ENCODE data around the gene KPNB1.

The KPNB1 gene

DNA sequence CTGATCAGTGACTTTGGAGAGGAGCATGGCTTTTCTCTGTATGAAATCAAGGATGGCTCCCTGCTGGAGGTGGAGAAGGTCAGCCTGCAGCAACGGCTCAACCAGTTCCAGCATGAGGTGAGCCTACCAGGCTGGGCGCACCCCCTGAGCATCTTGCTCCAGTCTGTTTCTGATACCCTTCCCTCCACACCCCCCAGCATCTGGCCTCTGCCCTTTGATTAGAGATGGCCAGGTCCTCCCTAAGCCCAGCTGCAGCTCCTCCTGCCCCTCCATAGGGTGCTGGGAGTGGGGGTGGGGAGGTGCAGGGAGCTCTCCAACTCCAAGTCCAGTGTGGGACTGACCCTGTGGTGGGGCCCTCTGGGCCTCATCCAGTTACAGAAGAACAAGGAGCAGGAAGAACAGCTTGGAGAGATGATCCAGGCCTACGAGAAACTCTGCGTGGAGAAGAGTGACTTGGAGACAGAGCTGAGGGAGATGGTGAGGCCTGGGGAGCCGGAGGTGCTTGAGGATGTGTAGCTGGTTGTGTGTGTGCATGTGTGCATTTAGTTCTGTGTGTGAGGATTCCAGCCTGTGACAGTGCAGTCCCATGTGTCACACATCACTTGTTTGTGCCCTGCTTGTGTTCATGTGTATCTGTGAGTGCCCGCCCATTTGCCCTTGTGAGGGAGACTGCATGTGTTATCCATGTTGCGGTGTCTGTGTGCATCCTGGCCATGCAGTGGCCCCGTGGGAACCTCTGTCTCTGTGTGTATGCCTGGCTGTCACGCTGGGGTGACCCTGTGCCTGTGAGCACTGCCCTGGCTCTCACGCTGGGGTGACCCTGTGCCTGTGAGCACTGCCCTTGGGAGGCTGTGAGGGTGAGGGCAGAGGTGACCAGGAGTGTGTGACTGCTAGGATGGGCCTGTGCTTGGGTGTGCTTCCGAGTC, 47.3 kb downstream of the KPNB1 start:
- no peak for DNase-seq (ENCODE audit: low spot score)

DNA sequence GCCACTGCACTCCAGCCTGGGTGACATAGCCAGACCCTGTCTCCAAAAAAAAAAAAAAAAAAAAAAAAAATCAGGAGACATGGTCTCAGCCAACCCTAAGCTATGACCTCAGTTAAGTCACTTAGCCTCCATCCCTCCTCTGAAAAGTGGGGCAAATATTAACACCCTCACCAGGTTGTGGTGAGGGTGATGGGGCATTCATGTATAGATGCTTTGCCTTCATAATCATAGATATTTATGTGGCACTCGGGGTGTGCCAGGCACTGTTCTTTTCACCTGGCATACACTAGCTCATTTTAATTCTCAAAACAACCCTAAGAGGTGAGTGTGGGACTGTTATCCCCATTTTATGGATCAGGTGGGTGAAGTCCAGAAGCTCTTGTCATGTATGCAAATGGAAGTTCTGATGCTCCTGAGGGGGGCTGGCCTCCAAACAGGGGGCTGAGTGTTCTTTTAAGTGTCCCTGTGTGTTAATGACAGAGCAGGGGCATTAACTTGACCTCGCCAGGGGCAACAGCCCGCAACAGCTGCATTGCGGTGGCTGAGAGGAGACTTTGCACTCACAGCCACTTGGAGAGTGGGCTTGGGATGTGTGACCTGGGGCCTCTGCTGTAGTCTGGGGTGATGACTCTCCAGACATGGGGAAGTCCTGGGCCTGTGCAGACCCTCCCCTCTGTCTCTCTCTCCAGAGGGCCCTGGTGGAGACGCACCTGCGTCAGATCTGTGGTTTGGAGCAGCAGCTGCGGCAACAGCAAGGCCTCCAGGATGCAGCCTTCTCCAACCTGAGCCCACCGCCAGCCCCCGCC, 48.4 kb downstream of the KPNB1 start:
- no peak for DNase-seq (ENCODE audit: low spot score)

DNA sequence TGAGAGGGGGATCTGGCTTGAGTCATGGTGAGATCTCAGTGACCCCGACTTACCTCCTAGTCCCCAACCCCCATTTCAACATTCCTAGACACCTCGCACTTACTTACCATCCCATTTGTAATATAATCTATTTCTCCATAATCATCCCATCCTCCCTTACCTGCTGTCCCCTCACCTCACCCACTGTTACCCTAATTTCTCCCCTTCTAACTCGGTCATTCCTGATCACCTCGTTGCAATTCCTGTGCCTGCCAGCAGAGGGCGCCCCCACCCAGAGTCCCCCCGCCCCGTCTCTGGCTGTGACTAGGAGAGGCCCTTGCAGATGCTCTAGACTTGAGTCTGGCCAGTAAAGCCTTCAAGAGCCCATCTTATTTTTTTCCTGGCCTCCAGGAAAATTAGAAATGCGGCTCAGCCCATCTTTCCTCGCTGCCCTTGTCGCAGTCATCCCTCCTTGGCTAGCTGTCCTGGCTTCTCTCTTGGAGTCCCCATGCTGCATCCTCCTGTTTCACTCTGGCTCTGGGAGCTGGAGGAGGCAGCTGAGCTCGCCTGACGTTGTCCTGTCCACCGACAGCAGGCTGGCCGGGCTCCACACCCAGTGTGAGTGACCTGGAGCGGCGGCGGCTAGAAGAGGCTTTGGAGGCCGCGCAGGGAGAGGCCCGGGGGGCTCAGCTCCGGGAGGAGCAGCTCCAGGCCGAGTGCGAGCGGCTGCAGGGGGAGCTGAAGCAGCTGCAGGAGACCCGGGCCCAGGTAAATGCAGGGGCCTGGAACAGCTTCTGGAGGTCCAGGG, 49.2 kb downstream of the KPNB1 start:
- DNase-seq (ENCODE audit: low spot score) = peak; percentile 87

DNA sequence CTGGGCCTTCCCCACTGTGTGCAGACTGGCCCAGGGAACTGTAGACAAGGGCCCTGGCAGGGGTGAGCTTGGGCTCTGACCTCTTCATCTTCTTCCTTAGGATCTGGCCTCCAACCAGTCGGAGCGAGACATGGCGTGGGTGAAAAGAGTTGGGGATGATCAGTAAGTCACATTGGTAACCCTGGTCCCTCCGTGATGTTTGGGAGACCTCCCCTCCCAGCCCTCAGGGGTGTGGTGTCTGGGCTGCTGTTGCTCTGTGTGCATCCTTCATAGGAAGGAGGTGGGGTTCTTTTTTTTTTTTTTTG, 49.8 kb downstream of the KPNB1 start:
- no peak for DNase-seq (ENCODE audit: low spot score)

DNA sequence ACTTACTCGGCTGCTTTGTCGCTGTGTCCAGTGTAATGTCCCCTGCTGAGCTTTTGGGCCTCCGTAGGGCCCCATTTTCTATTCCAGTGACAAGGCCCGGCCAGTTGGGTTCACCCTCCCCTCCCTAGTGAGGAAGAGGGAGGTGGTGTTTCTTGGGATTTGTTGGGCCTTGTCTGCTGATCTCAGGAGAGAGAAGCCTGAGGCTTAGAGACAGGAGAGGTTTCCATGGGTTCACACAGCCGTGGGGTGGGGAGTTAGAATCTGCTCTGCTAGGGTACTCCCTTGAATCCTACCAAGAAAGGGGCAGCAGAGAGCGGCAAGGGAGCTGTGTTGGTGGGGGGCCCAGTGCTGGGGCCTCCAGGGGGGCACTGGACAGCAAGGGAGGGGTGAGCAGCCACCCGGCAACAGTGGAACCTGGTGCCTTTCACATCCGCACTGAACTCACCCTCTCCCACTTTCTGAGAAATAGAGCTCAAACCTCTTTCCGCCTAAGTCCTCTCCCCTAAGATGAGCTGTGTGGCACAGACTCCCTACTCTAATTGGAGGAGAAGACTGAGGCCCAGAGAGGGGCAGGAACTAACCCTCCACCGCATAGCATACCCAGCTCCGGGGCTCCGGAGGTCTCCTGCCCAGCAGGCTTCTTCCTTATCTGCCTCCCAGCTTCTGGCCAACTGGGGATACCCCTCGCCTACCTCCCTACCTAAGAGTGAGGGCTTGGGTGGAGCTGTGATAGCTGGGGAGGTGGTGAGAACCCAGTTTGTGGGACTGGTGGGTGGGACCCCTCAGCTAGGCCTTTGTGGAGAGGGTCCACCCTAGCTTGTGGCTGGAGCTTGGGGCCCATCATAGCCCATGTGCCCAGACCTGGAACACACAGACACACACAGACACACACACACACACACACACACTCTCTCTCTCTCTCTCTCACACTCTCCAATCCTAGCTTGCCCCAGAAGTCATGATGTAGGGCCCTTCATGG, 51.0 kb downstream of the KPNB1 start:
- peak; percentile 73 for DNase-seq (ENCODE audit: low spot score)

DNA sequence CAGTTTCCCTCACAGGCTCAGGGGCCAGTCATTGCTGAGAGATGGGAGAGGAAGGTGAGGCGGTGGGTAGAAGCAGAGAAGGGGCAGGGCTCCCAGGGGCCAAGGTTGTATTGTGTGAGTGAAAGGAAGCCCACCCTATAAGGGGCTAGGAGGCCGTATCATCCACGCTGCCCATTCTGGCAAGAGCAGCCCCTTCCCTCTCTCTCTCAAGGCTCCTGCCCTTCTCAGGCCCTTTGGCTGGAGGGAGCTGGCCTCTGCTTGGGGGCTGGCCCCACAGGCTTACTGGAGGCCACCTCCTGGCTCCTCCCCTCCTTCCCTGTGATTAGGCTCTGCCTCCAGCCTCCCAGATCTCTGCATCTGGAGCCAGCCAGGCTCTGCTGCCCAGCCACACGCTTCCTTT, 51.9 kb downstream of the KPNB1 start:
- no peak for DNase-seq (ENCODE audit: low spot score)

DNA sequence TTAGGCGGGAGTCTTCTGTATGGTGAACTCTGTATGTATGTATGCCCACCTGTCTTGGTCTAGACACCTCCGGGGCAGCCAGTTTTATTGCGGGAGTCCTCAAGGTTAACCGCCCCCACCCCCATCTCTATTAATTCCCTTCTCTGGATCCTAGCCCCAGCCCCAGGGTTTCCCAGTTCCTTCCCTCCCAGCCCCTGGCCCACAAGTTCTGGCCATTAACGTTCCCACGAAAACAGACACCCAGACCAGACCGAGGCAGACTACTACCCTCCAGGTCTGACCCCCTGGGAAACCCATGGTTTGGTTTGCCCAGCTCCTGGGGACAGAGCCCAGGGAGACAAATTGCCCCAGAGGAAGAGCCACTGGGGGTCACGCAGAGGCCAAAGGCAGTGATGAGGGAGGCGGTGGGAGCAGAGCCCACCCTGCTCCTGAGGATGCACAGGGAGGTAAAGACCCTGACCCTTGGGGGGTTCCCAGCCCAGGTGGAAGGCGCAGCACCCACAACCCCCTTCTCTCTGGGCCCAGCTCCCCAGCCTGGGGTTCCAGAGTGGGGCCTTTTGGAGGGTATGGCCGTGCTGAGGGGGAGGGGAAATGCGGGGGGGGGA, 52.8 kb downstream of the KPNB1 start:
- DNase-seq (ENCODE audit: low spot score) = no peak

DNA sequence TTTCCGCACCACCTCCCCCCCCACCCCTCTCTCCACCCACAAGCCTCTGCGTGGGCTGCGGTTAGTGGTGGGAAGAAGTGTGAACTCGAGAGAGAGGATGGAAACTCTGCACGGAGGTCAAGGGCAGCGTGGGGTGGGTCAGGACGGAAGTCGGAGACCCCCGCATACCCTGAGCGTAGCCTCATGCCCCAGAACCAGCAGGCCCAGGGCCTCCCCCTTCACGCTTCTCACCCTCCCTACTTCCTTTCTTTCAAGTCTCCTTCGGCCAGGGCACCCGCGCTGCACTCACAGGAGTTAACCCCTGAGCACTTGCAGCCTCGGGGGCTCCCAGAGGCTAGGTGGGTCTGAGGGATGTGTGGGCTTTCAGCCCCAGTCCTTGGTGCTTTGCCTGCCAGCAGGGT, 53.5 kb downstream of the KPNB1 start:
- peak; percentile 58 for DNase-seq (ENCODE audit: low spot score)

DNA sequence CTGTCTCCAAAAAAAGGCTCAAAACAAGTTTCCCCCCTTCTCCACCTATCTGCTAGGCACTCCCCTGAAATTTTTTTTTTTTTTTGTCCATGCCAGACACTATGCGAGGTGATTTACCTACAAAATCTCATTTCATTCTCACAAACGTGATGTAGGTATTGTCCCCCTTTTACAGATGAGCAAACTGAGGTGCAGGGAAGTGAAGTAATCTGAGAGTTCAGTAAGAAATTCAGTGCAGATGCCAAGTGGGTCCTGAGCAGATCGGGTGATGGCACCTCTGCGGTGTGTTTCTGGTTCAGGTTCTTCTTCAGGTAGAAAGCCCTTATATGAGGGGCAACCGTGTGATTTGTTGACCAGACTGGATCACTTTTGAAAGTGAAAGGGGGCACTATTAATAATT, 54.0 kb downstream of the KPNB1 start:
- DNase-seq (ENCODE audit: low spot score) = no peak

DNA sequence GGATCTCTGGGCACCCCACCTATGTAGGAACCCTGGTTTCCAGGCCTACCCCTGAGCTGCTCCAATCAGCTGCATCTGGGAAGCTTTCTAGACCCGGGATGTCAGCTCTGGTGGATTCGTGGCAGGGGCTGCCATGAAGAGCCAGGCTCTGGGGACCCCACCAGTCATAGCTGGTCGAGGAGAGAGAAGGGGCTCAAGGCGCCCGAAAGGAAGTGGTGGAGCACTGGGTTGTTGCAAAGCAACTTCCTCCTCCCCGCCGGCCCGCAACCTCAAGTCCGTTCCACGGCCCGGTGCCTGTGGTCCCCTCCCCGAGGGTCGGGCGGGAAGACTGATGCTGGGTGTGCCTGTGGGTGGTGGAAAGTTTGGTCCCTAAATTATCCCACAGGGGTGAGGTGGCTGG, 54.4 kb downstream of the KPNB1 start:
- no peak for DNase-seq (ENCODE audit: low spot score)

DNA sequence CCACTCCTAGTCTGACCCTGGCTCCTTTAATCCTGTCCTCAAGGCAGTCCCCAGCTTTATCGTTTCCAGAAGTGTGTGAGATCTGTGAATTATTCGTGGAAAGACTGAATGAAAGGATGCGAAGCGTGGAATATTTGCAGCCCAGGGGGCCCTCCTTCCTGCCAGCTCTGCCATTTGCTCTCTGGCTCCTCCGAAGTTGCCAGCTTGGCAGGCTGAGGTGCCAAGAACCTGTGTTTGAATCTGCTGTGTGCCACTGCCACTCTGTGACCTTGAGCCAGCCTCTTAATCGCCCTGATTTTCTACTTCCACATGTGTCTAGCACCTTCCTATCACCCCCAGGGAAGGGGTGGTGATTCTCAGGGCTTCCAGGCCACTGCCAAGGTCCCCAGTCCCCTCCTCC, 55.0 kb downstream of the KPNB1 start:
- no peak for DNase-seq (ENCODE audit: low spot score)

DNA sequence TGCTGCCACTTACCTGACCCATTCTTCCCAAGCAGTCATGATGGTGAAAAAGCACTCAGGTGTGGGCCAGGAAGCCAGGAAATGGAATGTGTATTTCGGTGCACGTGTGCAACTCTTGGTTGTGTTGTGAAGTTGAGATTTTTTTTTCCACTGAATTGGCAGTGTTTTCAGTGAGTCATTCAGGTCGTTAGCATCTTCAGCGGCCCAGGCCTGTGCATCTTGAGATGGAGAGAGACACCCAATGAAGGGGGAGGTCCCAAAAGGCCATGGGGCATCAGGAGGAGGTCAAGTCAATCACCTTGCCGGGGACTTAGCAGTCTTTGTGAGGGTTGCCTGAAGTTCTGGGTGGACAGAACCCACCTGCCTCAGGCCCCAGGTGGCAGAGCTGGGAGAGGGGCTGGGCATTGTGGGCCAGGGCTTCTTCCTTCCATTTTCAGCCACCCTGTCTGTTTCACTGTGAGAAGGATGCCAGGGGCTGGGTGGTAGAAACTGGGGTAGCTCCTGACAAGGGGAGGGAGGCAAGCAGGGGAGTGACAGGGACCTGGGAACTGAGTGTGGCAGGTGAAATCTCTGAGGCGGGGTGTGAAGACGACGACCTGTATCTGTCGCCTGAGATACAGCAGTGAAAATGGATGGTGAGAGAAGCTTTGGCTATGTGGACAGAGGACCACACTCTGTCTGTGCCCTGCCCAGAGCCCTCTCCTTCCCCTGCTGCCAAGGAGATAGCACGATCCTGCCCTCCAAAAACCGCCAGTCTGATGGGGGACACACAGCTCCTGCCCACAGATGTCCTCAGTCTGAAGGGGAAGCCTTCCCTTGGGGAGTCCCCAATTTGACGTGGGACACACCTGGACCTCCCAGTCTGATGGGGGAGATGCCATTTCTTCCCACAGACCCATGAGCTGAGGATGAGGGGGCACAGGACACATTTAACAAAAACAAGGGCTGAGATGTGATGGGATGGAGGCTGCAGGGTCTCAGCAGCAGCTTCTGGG, 56.1 kb downstream of the KPNB1 start:
- DNase-seq (ENCODE audit: low spot score) = peak; percentile 85

DNA sequence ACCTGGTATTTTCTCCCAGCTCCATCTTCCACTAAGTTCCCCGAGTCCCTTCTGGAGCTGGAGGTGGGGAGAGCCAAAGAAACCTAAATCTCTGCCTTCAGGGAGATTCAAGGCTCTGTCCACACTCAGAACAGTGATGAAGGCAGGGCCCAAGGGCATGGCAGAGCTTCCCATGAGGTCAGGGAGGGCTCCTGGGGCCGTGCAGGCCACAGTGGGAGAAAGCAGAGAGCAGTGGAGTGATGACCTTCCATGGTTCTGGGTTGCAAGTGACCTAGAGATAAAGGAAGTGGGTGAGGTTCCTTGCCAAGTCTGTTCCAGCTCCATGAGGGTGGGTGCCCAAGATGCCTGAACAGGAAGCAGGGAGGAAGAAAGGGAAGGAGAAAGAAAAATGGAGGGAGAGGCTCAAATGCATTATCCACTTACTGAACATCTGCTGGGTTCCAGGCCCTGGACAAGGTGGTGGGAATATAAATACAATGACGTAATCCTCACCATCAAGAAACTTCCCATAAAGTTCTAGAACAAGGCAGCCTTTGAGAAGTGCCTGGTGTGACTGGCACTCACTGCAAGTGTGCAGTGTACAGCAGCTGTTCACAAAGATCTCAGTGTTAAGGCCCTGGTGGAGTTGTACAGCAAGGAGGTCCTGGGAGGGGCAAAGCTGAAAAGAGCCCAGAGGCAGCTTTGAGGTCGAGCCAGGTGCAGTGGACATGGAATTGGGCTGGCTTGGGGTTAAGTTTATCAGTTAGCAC, 57.5 kb downstream of the KPNB1 start:
- no peak for DNase-seq (ENCODE audit: low spot score)

DNA sequence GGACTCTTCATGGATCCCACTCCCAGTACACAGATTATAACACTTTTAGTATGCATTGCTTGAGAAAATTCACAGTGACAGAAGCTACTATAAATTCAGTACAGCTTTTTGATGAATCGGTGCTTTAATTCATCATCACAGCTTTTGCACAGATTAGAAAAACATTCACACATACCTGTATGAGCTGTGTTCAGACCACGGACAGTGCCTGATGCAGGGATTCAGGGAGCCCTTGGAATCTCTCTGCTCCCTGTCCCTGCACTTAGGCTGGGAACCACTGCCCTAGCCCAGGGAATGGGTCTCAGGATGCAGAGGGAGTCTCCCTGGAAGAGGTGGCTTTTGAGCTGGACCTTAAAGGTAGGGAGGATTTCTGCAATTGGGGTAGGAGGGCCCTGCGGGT, 58.2 kb downstream of the KPNB1 start:
- no peak for DNase-seq (ENCODE audit: low spot score)

DNA sequence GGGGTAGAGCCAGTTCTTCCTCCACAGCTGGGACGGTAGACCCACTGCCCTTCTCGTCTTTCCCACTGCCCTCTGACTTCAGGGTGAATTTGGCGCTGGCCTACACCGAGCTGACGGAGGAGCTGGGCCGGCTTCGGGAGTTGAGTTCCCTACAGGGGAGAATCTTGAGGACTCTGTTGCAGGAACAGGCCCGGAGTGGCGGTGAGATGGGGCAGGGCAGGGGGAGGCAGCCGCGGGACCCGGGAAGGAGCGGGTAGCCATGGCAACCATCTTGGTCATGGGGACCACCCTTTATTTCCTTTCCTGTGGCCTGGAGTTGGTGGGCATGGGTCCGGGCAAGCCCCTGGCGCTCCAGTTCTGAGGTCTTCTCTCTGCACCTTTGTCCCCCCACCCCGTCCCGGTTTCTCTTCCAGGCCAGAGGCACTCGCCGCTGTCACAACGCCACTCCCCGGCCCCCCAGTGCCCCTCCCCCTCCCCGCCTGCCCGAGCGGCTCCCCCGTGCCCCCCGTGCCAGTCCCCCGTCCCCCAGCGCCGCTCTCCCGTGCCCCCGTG, 58.7 kb downstream of the KPNB1 start:
- no peak for DNase-seq (ENCODE audit: low spot score)

DNA sequence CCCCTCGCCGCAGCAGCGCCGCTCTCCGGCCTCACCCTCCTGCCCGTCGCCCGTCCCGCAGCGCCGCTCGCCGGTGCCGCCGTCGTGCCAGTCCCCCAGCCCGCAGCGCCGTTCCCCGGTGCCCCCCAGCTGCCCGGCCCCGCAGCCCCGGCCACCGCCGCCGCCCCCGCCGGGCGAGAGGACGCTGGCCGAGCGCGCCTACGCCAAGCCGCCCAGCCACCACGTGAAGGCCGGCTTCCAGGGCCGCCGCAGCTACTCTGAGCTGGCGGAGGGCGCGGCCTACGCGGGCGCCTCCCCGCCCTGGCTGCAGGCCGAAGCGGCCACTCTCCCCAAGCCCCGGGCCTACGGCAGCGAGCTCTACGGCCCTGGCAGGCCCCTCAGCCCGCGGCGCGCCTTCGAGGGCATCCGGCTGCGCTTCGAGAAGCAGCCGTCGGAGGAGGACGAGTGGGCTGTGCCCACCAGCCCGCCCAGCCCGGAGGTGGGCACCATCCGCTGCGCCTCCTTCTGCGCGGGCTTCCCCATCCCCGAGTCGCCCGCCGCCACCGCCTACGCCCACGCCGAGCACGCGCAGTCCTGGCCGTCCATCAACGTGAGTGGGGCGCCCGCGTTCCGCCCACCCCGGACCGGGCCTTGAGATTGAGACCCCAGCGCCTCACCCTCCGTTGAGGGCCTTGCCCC, 59.3 kb downstream of the KPNB1 start:
- DNase-seq (ENCODE audit: low spot score) = no peak

DNA sequence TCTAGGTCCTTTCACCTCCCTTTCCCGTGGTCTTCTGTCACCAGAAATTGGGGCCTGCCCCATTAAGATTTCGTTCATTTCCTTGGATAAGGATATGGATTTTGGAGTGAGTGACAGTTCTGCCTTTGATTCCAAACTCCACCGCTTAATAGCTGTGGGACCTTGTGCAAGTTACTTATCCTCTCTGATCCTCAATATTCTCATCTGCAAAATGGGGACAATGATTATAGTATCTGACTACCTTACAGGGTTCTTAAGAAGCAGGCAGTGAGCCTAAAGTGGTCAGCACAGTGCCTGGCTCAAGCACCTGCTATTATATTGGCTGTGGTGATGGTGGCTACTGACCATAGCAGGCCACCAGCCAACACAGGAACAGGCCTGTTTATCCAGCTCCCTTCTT, 59.9 kb downstream of the KPNB1 start:
- no peak for DNase-seq (ENCODE audit: low spot score)
